GM21515 (cell line): Measurements from ENCODE around the gene CCDC92B.
A peak's percentile ranks its signal among the peaks of the same experiment; 100 is the strongest.

ENCODE experiments used
- ATAC-seq: cut with Tn5 transposase; IDR thresholded peaks from one replicate; pipeline ENCODE4 v1.9.1; 2021; ENCODE audit not compliant: unreplicated experiment

Gene CCDC92B

GRCh38 chr17:2723505-2723996 is 25.9 kb downstream of the CCDC92B start:
- ATAC-seq = no peak

GRCh38 chr17:2722611-2723010 is 26.8 kb downstream of the CCDC92B start:
- ATAC-seq = no peak

GRCh38 chr17:2721603-2722002 is 27.8 kb downstream of the CCDC92B start:
- ATAC-seq = no peak

DNA sequence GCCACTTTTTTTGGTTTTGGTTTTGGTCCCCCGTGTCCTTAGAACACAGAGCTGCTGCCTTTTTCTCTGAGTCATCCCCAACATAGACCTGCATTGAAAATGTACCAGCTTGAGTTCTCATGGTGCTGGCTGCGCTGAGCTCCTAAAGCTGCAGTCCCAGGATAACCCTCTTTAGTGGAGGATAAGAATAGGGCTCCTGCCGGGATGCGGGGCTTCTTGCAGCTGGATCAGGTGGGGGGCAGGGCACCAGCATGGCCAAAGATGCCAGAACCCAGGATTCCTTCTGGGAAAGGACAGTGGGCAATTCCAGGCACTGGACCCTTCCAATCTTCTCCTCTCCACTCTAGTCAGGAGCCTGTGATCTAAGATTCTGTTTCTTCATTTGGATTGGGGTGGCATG is 29.6 kb downstream of the CCDC92B start:
- no peak for ATAC-seq

DNA sequence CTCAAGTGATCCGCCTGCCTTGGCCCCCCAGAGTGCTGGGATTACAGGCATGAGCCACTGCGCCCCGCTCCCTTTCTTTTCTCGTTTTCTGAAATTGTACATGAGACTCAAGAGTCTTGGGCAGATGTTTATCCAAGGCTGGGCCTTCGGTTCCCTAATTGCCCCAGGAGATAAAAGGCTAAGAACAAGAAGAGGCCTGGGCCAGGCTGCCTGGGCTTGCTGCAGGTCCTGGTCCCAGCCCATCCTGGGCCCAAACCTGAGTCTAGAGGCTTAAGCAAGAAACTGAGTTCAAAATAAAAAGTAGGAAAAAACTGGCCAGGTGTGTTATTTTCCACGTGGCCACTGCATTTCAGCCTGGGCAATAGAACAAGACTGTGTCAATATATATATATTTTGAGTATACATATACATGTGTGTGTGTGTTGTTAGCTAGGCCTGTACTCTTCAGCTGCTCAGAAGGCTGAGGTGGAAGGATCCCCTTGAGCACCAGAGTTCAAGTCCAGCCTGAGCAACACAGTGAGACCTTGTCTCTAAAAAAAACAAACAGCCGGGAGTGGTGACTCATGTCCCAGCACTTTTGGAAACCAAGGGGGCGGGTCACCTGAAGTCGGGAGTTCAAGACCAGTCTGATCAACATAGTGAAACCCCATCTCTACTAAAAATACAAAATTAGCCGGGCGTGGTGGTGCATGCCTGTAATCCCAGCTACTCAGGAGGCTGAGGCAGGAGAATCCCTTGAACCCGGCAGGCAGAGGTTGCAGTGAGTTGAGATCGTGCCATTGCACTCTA is 31.1 kb downstream of the CCDC92B start:
- no peak for ATAC-seq

DNA sequence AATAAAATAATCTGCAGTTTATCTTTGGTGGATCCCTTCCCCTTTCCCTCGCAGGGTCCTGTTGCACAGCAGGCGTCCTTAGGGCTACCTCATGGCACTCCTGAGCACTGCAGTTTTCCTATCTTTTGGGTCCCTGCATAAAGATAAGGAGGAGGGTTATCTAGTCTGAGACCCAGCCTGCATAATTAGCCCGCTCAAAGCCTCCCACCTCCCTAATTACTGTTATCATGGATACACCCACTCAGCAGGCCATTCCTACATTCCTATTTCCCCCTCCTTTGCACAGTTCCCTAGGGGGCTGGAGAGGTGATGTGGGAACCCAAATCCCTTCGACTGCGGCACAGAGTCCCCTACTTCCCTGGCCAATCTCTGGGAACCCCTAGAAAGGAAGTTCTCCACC is 32.8 kb downstream of the CCDC92B start:
- no peak for ATAC-seq

DNA sequence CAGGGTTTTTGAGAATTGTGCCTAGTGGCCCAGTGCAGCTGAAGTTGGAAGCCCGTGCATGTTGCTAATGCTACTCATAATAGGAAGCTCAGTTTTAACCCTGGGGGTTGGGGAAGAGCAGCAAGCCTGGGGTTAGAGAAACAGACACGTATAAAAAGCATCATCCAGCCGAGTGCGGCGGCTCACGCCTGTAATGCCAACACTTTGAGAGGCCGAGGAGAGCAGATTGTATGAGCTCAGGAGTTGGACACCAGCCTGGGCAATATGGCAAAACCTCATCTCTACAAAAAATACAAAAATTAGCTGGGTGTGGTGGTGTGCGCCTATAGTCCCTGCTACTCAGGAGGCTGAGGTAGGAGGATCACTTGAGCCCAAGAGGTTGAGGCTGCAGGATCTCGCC is 35.6 kb downstream of the CCDC92B start:
- no peak for ATAC-seq

- no peak for ATAC-seq
Observed at GRCh38 chr17:2712300-2713043, 37.0 kb downstream of the CCDC92B start.

DNA sequence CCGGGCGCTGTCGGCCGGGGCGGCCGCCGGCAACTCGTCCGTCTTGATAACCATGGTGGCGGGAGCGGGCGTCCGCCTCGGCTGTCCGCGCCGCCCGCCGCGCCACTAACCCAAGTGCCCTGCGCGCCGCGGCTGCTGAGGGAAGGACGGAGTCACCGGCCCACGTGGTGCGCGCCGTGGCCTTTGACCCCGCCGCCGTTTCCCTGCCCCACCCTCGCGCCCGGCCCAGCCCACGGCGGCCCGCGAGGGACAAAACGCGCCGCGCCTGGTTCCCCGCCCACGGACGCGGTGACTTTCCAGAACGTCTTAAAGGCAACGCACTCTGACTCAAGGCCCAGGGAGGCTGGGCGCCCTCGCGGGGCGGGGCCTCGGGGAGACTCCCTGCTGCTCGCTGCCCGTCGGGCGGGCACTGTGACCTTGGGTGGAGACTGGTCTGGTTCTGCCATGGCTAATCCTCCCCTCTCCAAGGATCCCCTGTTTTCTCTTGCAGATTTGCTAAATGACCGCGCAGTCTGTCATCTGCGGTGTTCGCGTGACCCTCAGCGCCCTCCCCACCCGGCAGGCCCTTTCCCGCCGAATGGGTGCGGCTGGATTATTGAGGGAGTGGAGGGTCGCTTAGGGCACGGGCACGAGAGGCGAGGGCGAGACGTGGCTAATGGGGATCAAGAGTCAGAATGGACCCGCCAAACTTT is 37.7 kb downstream of the CCDC92B start, which contains the start of gene CLUH:
Gene CLUH, minus strand, starts transcription at position 157 of the 692 bp plus-strand sequence. Its CDS starts 103 bp downstream, at position 54.
- peak; percentile 70 for ATAC-seq

- ATAC-seq = peak; percentile 25
Observed at GRCh38 chr17:2710803-2711607, 38.4 kb downstream of the CCDC92B start.

GRCh38 chr17:2710071-2710802 is 39.2 kb downstream of the CCDC92B start:
- ATAC-seq = no peak

DNA sequence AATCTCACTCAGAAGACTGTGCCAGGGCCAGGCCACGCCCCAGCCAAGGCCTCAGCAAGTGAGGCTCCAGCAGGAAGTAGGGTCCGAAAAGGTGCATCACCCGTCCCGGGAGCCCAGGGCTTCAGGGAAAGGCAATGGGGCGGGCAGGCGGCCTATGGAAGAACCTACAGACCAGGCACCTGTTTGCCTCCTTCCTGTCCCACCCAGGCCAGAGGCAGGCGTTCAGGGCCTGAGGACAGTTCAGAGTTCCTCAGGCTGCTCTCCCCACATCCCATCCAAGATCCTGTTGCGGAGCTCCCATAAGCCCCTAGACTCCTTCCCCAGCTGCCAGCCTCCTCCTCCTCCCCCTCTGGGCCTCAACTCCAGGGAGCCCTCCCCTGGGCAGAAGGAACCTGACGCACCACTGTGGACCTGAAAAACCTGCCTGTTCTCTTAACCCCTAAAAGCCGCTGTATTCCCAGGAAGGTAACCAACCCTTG is 40.2 kb downstream of the CCDC92B start:
- no peak for ATAC-seq

DNA sequence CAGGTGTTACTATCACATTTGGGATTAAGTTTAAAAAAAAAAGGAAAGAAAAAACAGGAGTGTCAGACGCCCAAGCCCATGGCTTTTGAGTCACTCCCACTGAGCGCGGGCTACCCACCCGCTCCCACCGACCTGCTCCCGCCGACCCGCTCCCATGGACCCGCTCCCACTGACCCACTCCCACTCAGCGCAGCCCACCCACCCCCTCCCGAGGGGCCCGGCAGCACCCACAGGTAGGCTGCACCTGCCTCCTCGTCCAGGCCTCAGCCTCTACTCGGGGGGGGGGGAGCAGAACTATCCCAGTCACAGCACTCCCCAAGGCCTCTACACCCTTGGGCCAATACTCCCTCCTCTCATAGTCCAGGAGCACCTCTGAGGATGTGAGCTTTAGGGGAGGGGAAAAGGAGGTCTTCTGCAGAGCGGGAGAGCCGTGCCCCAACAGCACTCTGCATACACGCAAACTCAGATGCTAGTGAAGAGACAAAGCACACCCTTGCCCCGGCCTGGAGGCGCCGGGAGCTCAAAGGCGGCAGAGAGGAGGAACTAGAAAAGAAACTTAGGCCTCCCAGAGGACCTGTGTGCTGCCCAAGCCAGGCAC is 40.8 kb downstream of the CCDC92B start:
- no peak for ATAC-seq

- no peak for ATAC-seq
Observed at GRCh38 chr17:2707721-2708584, 41.5 kb downstream of the CCDC92B start.

DNA sequence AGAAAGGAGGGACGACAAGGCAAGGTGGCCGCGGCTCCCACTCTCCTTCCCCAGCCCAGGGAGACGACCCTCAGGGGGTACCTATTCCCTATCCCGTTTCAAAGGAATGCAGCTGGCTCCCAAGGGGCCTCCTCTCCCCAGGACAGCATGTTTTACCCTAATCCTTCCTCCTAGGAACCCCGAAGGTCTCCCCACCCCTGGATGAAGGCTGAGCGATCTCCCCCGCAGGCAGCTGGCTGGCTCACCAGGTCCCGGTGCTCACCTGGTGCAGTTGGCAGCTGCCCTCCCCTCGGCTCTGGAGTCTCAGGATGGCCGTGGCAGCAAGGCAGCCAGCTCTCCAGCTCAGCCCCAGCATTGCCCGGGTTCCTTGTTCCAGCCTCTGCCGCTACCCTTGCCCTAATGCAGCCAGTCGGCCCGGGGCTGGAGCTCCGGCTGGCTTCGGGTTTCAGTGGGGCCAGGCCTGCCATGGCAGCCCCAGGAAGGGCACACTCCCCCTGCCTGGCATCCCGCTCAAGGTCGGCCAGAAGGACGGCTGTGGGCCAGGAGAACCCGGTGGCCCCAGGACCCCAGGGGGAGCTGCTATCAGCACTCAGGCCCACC is 42.4 kb downstream of the CCDC92B start:
- no peak for ATAC-seq

DNA sequence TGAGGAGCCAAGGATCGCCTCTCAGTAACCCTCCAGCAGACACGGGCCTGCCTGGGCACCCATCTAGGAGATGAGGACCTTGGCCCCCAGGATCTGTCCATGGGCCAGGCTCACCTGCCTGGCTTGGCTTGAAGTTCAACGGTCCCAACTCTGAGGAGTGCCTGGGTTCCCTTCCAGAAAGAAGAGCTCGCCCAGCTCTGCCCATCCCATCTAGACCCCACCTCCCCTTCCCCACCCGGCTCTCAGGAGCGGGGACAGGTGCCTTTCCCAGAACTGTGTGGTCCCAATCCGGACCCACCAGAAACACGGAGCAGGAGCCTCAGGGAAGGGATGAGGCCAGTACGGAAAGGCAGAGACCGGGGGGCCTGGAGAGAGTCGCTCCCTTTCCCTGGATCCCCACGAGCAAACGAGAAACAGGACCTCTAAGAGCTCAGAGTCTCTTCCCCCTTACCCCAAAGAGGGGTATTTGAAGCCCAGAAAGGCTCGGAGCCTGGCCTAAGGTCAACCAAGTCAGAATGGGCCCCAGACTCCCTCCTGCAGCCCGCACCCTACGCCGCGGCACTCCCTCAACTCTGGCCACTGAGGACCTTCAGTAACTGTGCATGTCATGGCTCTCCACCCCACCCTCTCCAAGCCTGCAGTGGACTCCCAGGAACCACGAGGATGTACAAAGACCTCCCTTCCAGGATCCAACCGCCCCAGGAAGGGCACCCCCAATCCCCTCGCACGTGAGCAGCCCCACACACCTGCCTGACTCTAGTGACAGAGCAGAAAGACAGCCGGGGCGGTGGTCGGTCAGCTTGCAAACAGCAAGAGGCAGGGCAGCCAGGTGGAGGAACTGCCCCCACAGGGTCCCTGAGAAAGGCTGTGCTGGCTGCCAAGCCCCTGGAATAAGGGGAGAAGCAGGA is 43.3 kb downstream of the CCDC92B start:
- ATAC-seq = no peak

DNA sequence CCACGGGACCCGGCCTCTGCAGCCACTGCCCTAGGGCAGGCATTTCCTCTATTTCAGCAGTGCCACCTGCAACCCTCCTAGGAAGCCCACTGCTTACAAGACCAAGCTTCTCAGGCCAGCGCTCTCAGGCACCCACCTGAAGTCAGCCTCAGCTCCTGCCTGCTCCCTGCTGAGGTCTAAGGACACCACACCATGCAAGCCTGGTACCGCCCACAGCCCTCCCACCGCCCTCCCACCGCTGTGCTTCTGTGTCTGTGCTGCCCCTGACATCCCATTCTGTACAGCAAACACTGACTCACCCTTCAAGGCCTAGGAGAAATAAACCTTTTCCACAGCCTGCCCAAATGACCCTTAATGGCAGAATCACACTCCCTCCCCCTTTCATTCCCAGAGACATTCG is 44.2 kb downstream of the CCDC92B start:
- no peak for ATAC-seq
